HCT116 (cell line): ENCODE data around the gene IGFBP1. TPM values are rescaled to one million over a fixed set of nuclear protein-coding genes. Genes with fewer than 3 reads are reported as not detected.
A peak's percentile ranks its signal among the peaks of the same experiment; 100 is the strongest.

Experiments
- ATAC-seq: fragments of 200-7000 bp; cut with Tn5 transposase; 2 replicates; pipeline ENCODE4 v1.9.1; 2020; ENCODE audit warnings: mild to moderate bottlenecking, moderate library complexity
- BruUV-seq: library from RNA; stranded (reverse); fragments of 400-500 nt; replicated peaks from 2 replicates; lab custom pipeline; 2021; lab: Mats Ljungman, UMichigan
- CTCF ChIA-PET: fragments of 300-600 bp; sonication (Branson Sonifier 250); formaldehyde crosslinking; loops from one replicate; lab custom pipeline; 2021; ENCODE audit warnings: antibody characterized with exemption; lab: Charles Lee
- POLR2A ChIA-PET: fragments of 300-600, 350-600 bp; sonication (Branson Sonifier 250); formaldehyde crosslinking; loops from one replicate; lab custom pipeline; 2021; ENCODE audit warnings: antibody characterized with exemption; lab: Charles Lee
- RAD21 ChIA-PET, 2 experiments: fragments of 300-600 bp; sonication (Branson Sonifier 250); formaldehyde crosslinking; loops; one replicate each; lab custom pipeline; 2023; ENCODE audit warnings: low total read pairs in 2 of 2; ENCODE audit not compliant: uncharacterized antibody in 2 of 2, unreplicated experiment in 2 of 2, low non-redundant PET in 1 of 2; lab: Charles Lee
- DNase-seq: peaks from one replicate; pipeline ENCODE4 v3.0.0-alpha.2; 2010; ENCODE audit warnings: low read depth, low spot score
- H2AFZ ChIP-seq: fragments of 200-600 bp; shearing (Covaris generic), sonication (generic); 2 replicates; pipeline ENCODE4 v1.6.1; 2017; ENCODE audit warnings: low read depth, mixed run types, mixed read lengths, antibody characterized with exemption, low read length; ENCODE audit not compliant: poor library complexity, severe bottlenecking
- H3K27ac ChIP-seq: 2 replicates; pipeline ENCODE4 v1.5.1; 2012; ENCODE audit warnings: low read depth, low read length
- H3K27me3 ChIP-seq: fragments of 200-600 bp; sonication (generic); 2 replicates; pipeline ENCODE4 v1.6.1; 2016; ENCODE audit warnings: mixed run types, low read length, mixed read lengths; ENCODE audit not compliant: insufficient read depth
- H3K36me3 ChIP-seq, 2 experiments: fragments of 200-500 bp in 1 of 2; fragments of 200-600 bp in 1 of 2; sonication (Bioruptor generic) in 1 of 2; sonication (generic) in 1 of 2; 2 replicates each; pipeline versions ENCODE4 v1.5.1 to v1.6.1; 2014 to 2016; ENCODE audit warnings: low read length in 2 of 2, inconsistent platforms in 1 of 2, mixed read lengths in 1 of 2, mixed run types in 1 of 2; ENCODE audit not compliant: insufficient read depth in 2 of 2, control insufficient read depth in 1 of 2
- H3K4me1 ChIP-seq, 2 experiments: fragments of 200-600 bp in 1 of 2; sonication (generic) in 1 of 2; 2 replicates each; pipeline versions ENCODE4 v1.5.1 to v1.6.1; 2012 to 2017; ENCODE audit warnings: low read length in 2 of 2, inconsistent platforms in 1 of 2, mild to moderate bottlenecking in 1 of 2, mixed read lengths in 1 of 2, mixed run types in 1 of 2, moderate library complexity in 1 of 2; ENCODE audit not compliant: insufficient read depth in 2 of 2, control insufficient read depth in 1 of 2
- H3K4me2 ChIP-seq: fragments of 200-600 bp; sonication (generic); 2 replicates; pipeline ENCODE4 v1.6.1; 2017; ENCODE audit warnings: mixed run types, low read length, mixed read lengths
- H3K4me3 ChIP-seq, 2 experiments: fragments of 200-600 bp in 1 of 2; sonication (generic) in 1 of 2; replicated peaks in 1 of 2; 2 replicates each; pipeline ENCODE4 v1.5.1; 2011 to 2016; ENCODE audit warnings: low read length in 2 of 2, control low read depth in 1 of 2, low read depth in 1 of 2, mild to moderate bottlenecking in 1 of 2, mixed read lengths in 1 of 2, mixed run types in 1 of 2
- H3K79me2 ChIP-seq: fragments of 200-600 bp; sonication (generic); 2 replicates; pipeline ENCODE4 v1.6.1; 2017; ENCODE audit warnings: mild to moderate bottlenecking, mixed run types, low read length, moderate library complexity, mixed read lengths; ENCODE audit not compliant: insufficient read depth
- H3K9ac ChIP-seq: fragments of 200-600 bp; sonication (generic); 2 replicates; pipeline ENCODE4 v1.6.1; 2016; ENCODE audit warnings: low read length, mixed read lengths
- H3K9me2 ChIP-seq: fragments of 200-600 bp; sonication (generic), shearing (Covaris generic); 2 replicates; pipeline ENCODE4 v1.6.1; 2017; ENCODE audit warnings: mixed run types, mild to moderate bottlenecking, moderate library complexity; ENCODE audit not compliant: insufficient read depth
- H3K9me3 ChIP-seq, 2 experiments: fragments of 200-500 bp in 1 of 2; fragments of 200-600 bp in 1 of 2; sonication (Bioruptor generic) in 1 of 2; sonication (generic) in 1 of 2; 2 replicates each; pipeline ENCODE4 v1.6.1; 2014 to 2017; ENCODE audit warnings: low read length in 2 of 2, mixed read lengths in 2 of 2, inconsistent platforms in 1 of 2, low read depth in 1 of 2, mild to moderate bottlenecking in 1 of 2, mixed run types in 1 of 2, moderate library complexity in 1 of 2; ENCODE audit not compliant: control insufficient read depth in 1 of 2, insufficient read depth in 1 of 2
- H4K20me1 ChIP-seq: fragments of 200-600 bp; sonication (generic), shearing (Covaris generic); 2 replicates; pipeline ENCODE4 v1.6.1; 2017; ENCODE audit warnings: mixed run types, mild to moderate bottlenecking, moderate library complexity; ENCODE audit not compliant: insufficient read depth
- ELF1 ChIP-seq: IDR thresholded peaks from 2 replicates; pipeline ENCODE4 v1.6.1; 2012; ENCODE audit warnings: low read depth, borderline replicate concordance
- EZH2 ChIP-seq: fragments of 200-600 bp; sonication (generic); IDR thresholded peaks from 2 replicates; pipeline ENCODE4 v1.6.1; 2017; ENCODE audit warnings: antibody characterized with exemption, mixed run types
- FOSL1 ChIP-seq: IDR thresholded peaks from 2 replicates; pipeline ENCODE4 v1.6.1; 2012; ENCODE audit warnings: low read depth
- JUND ChIP-seq: IDR thresholded peaks from 2 replicates; pipeline ENCODE4 v1.6.1; 2012
- POLR2A ChIP-seq: IDR thresholded peaks from 2 replicates; pipeline ENCODE4 v1.7.0; 2011; ENCODE audit warnings: borderline replicate concordance; ENCODE audit not compliant: insufficient read depth, insufficient read length; ENCODE audit errors: extremely low read depth
- REST ChIP-seq: IDR thresholded peaks from 2 replicates; pipeline ENCODE4 v1.6.1; 2012; ENCODE audit warnings: low read depth
- SIN3A ChIP-seq: IDR thresholded peaks from 2 replicates; pipeline ENCODE4 v1.6.1; 2012; ENCODE audit warnings: low read depth
- SP1 ChIP-seq: IDR thresholded peaks from 2 replicates; pipeline ENCODE4 v1.6.1; 2012; ENCODE audit warnings: low read depth
- SRF ChIP-seq: IDR thresholded peaks from 2 replicates; pipeline ENCODE4 v1.6.1; 2012; ENCODE audit warnings: low read depth
- TCF7L2 ChIP-seq: IDR thresholded peaks from 2 replicates; pipeline ENCODE4 v1.7.0; 2011; ENCODE audit warnings: borderline replicate concordance, inconsistent platforms; ENCODE audit not compliant: insufficient read depth, insufficient read length; ENCODE audit errors: extremely low read depth
- YY1 ChIP-seq: IDR thresholded peaks from 2 replicates; pipeline ENCODE4 v1.6.1; 2011; ENCODE audit warnings: low read length, low read depth, moderate library complexity, mild to moderate bottlenecking; ENCODE audit not compliant: insufficient replicate concordance; ENCODE audit errors: extremely low read depth
- ZBTB33 ChIP-seq: IDR thresholded peaks from 2 replicates; pipeline ENCODE4 v1.6.1; 2011; ENCODE audit warnings: mild to moderate bottlenecking, low read length, moderate library complexity; ENCODE audit not compliant: insufficient replicate concordance; ENCODE audit errors: extremely low read depth
- ZFX ChIP-seq: fragments of 450-650 bp; IDR thresholded peaks from 2 replicates; pipeline ENCODE4 v1.6.1; 2017
- intact Hi-C: fragments of 100-400 bp; cut with micrococcal nuclease; formaldehyde crosslinking; loops from 2 replicates; pipeline ENCODE4 v1.10.0; 2022
- total RNA-seq: library from RNA; stranded (reverse); gene quantifications from one replicate; pipeline ENCODE4 v1.2.1, GENCODE V29; 2021; ENCODE audit not compliant: unreplicated experiment

Gene IGFBP1
- total RNA-seq, 1 experiment from 2014 or later = 0.20 TPM

GRCh38 chr7:45874408-45875131 lies 13.7 kb upstream of the IGFBP1 start (continued):
- TF ChIP-seq SP1 (peak; percentile 55), ELF1 (no peak), TCF7L2 (peak; percentile 20), FOSL1 (peak; percentile 62)

- TF ChIP-seq YY1 = no peak
- TF ChIP-seq SIN3A = no peak
- TF ChIP-seq JUND = no peak
- TF ChIP-seq EZH2 = no peak
- no peak for TF ChIP-seq SRF
- TF ChIP-seq ZFX = no peak
- no peak for TF ChIP-seq TCF7L2
- no peak for TF ChIP-seq ZBTB33
- no peak for TF ChIP-seq ELF1
- TF ChIP-seq REST = no peak
- no peak for TF ChIP-seq POLR2A
- no peak for DNase-seq
- BruUV-seq = no TSS peak
- H3K4me1 ChIP-seq = peaks cover 0 to 13% of the 10 kb centered on the region in 2 experiments; a peak in 2 of 4 replicates
- H3K27ac ChIP-seq = no peak overlapping the region
- no peaks in the 10 kb centered on the region for H3K36me3 ChIP-seq
- H3K27me3 ChIP-seq = no peaks in the 10 kb centered on the region
- intact Hi-C loops = no loop called here
- H3K9me2 ChIP-seq = no peaks in the 10 kb centered on the region
- ChIA-PET POLR2A (no interaction called here), CTCF (no interaction called here), RAD21 (no interaction called here)
- no peaks in the 10 kb centered on the region for H3K9me3 ChIP-seq
- H2AFZ ChIP-seq = no peak overlapping the region
- H3K4me2 ChIP-seq = no peak overlapping the region
- H3K4me3 ChIP-seq = no peak overlapping the region
- no peak for ATAC-seq
- H3K9ac ChIP-seq = no peak overlapping the region
- H3K79me2 ChIP-seq = no peaks in the 10 kb centered on the region
- no peaks in the 10 kb centered on the region for H4K20me1 ChIP-seq
These were observed 11.8 kb upstream of the IGFBP1 start for GRCh38 chr7:45876519-45876918.
